Measurements from ENCODE around the gene TDO2. TPM values are rescaled to one million over a fixed set of nuclear protein-coding genes. Genes with fewer than 3 reads are reported as not detected.
"Not testable (repeated sequence)": the region's sequence is repeated elsewhere in the genome, so short reads cannot be mapped to it uniquely, and the experiment has no call there.

TDO2 gene
- total RNA-seq (2014; rRNA removed; shearing (Covaris generic)): 3.2 and 6.2 TPM in 2 replicates

- DNase-seq (ENCODE audit: low spot score): no peak
These were observed at the start of gene TDO2 for GRCh38 chr4:155903453-155903852. TDO2 (plus strand) TSS chr4:155903696; CDS start chr4:155903759, 63 bp downstream.

GRCh38 chr4:155854582-155855226 lies 48.8 kb upstream of the TDO2 start:
- peak; percentile 77 for DNase-seq (ENCODE audit: low spot score)

GRCh38 chr4:155855897-155856296 lies 47.6 kb upstream of the TDO2 start:
- no peak for DNase-seq (ENCODE audit: low spot score)

- DNase-seq (ENCODE audit: low spot score): no peak
These were observed 37.3 kb upstream of the TDO2 start, which contains the start of gene ASIC5 for GRCh38 chr4:155866177-155866576. ASIC5 (minus strand) TSS chr4:155866277; CDS start chr4:155866226, 51 bp downstream.

- DNase-seq (ENCODE audit: low spot score): no peak
These were observed 27.6 kb upstream of the TDO2 start for GRCh38 chr4:155875878-155876277.

GRCh38 chr4:155877971-155878370 lies 25.5 kb upstream of the TDO2 start:
- DNase-seq (ENCODE audit: low spot score): no peak

- DNase-seq (ENCODE audit: low spot score): no peak
These were observed 24.9 kb upstream of the TDO2 start for GRCh38 chr4:155878611-155879010.

- no peak for DNase-seq (ENCODE audit: low spot score)
These were observed 23.7 kb upstream of the TDO2 start for GRCh38 chr4:155879767-155880166.

- no peak for DNase-seq (ENCODE audit: low spot score)
These were observed 21.9 kb upstream of the TDO2 start for GRCh38 chr4:155881555-155881954.

- DNase-seq (ENCODE audit: low spot score): no peak
These were observed 19.6 kb upstream of the TDO2 start for GRCh38 chr4:155883895-155884294.

GRCh38 chr4:155885666-155886065 lies 17.8 kb upstream of the TDO2 start:
- DNase-seq (ENCODE audit: low spot score): no peak

GRCh38 chr4:155887045-155887444 lies 16.5 kb upstream of the TDO2 start:
- DNase-seq (ENCODE audit: low spot score): no peak

GRCh38 chr4:155887847-155888570 lies 15.5 kb upstream of the TDO2 start:
- no peak for DNase-seq (ENCODE audit: low spot score)

- DNase-seq (ENCODE audit: low spot score): peak; percentile 79
These were observed 14.3 kb upstream of the TDO2 start for GRCh38 chr4:155889031-155889793.

GRCh38 chr4:155889946-155890345 lies 13.6 kb upstream of the TDO2 start:
- no peak for DNase-seq (ENCODE audit: low spot score)

GRCh38 chr4:155891058-155891457 lies 12.4 kb upstream of the TDO2 start:
- DNase-seq (ENCODE audit: low spot score): no peak

GRCh38 chr4:155898371-155898770 lies 5.1 kb upstream of the TDO2 start:
- DNase-seq (ENCODE audit: low spot score): not testable (repeated sequence)

GRCh38 chr4:155899891-155900290 lies 3.6 kb upstream of the TDO2 start:
- DNase-seq (ENCODE audit: low spot score): no peak

GRCh38 chr4:155900381-155900780 lies 3.1 kb upstream of the TDO2 start:
- peak; percentile 52 for DNase-seq (ENCODE audit: low spot score)

GRCh38 chr4:155901013-155901412 lies 2.5 kb upstream of the TDO2 start:
- no peak for DNase-seq (ENCODE audit: low spot score)

GRCh38 chr4:155904331-155904730 lies 835 bp downstream of the TDO2 start:
- DNase-seq (ENCODE audit: low spot score): no peak

- peak; percentile 92 for DNase-seq (ENCODE audit: low spot score)
These were observed 3.2 kb downstream of the TDO2 start for GRCh38 chr4:155906554-155907247.
